RWPE2 (cell line): ENCODE data around the gene MEPE.

Experiments
- ATAC-seq: fragments of 200-7000 bp; cut with Tn5 transposase; 3 replicates; pipeline ENCODE4 v1.9.1; 2021; ENCODE audit warnings: low read depth
- DNase-seq: peaks from one replicate; pipeline ENCODE4 v3.0.0-alpha.2; 2020; ENCODE audit warnings: low spot score
- H3K27ac ChIP-seq: fragments of 450-650 bp; 2 replicates; pipeline ENCODE4 v1.5.1; 2017; ENCODE audit warnings: mild to moderate bottlenecking; ENCODE audit not compliant: poor library complexity, severe bottlenecking
- H3K27me3 ChIP-seq: fragments of 250-450 bp; sonication (Bioruptor Pico); 2 replicates; pipeline ENCODE4 v1.5.1; 2021; ENCODE audit warnings: mild to moderate bottlenecking, moderate library complexity; ENCODE audit not compliant: insufficient read depth, poor library complexity, severe bottlenecking
- H3K36me3 ChIP-seq: fragments of 250-450 bp; sonication (Bioruptor Pico); 2 replicates; pipeline ENCODE4 v1.5.1; 2020; ENCODE audit warnings: low read depth, mild to moderate bottlenecking, moderate library complexity
- H3K4me1 ChIP-seq: fragments of 250-450 bp; sonication (Bioruptor Pico); 2 replicates; pipeline ENCODE4 v1.5.1; 2021; ENCODE audit warnings: mild to moderate bottlenecking, moderate library complexity; ENCODE audit not compliant: insufficient read depth, poor library complexity, severe bottlenecking
- H3K4me3 ChIP-seq: fragments of 250-450 bp; sonication (Bioruptor Pico); 2 replicates; pipeline ENCODE4 v1.5.1; 2021; ENCODE audit warnings: mild to moderate bottlenecking, moderate library complexity; ENCODE audit not compliant: severe bottlenecking
- H3K9me3 ChIP-seq: fragments of 250-450 bp; sonication (Bioruptor Pico); 2 replicates; pipeline ENCODE4 v1.5.1; 2021; ENCODE audit warnings: mild to moderate bottlenecking, moderate library complexity; ENCODE audit not compliant: severe bottlenecking
- TF ChIP-seq, protein P1 (sequence below): fragments of 450-650 bp; IDR thresholded peaks from one replicate; pipeline ENCODE4 v1.5.1; 2017; ENCODE audit warnings: mild to moderate bottlenecking, moderate library complexity; ENCODE audit not compliant: poor library complexity, severe bottlenecking

Gene MEPE

GRCh38 chr4:87838890-87839591 is 6.3 kb downstream of the MEPE start:
- H3K4me3 ChIP-seq, result no peak overlapping the region
- no peaks in the 10 kb centered on the region for H3K27me3 ChIP-seq
- TF ChIP-seq, protein P1, sequence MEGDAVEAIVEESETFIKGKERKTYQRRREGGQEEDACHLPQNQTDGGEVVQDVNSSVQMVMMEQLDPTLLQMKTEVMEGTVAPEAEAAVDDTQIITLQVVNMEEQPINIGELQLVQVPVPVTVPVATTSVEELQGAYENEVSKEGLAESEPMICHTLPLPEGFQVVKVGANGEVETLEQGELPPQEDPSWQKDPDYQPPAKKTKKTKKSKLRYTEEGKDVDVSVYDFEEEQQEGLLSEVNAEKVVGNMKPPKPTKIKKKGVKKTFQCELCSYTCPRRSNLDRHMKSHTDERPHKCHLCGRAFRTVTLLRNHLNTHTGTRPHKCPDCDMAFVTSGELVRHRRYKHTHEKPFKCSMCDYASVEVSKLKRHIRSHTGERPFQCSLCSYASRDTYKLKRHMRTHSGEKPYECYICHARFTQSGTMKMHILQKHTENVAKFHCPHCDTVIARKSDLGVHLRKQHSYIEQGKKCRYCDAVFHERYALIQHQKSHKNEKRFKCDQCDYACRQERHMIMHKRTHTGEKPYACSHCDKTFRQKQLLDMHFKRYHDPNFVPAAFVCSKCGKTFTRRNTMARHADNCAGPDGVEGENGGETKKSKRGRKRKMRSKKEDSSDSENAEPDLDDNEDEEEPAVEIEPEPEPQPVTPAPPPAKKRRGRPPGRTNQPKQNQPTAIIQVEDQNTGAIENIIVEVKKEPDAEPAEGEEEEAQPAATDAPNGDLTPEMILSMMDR, result peak; percentile 82
- peaks cover 1% of the 10 kb centered on the region for H3K4me1 ChIP-seq
- no peaks in the 10 kb centered on the region for H3K36me3 ChIP-seq
- no peaks in the 10 kb centered on the region for H3K9me3 ChIP-seq
- H3K27ac ChIP-seq, result no peak overlapping the region
- DNase-seq, result no peak
- ATAC-seq, result no peak

- DNase-seq (no peak), ATAC-seq (no peak)
- no peaks in the 10 kb centered on the region for H3K9me3 ChIP-seq
- no peak overlapping the region for H3K4me3 ChIP-seq
- H3K27ac ChIP-seq, result no peak overlapping the region
- no peaks in the 10 kb centered on the region for H3K27me3 ChIP-seq
- no peaks in the 10 kb centered on the region for H3K36me3 ChIP-seq
- TF ChIP-seq, protein P1, result peak; percentile 50
- peaks cover 5% of the 10 kb centered on the region for H3K4me1 ChIP-seq
Observed at GRCh38 chr4:87839592-87839946, 6.8 kb downstream of the MEPE start.

GRCh38 chr4:87840149-87840548 is 7.4 kb downstream of the MEPE start:
- Histone ChIP-seq H3K27ac (no peak overlapping the region), H3K36me3 (no peaks in the 10 kb centered on the region), H3K27me3 (no peaks in the 10 kb centered on the region), H3K4me3 (no peak overlapping the region), H3K9me3 (no peaks in the 10 kb centered on the region), H3K4me1 (peaks cover 5% of the 10 kb centered on the region)
- DNase-seq, result no peak
- ATAC-seq, result no peak
- TF ChIP-seq, protein P1, result no peak

- DNase-seq (no peak), ATAC-seq (peak; percentile 93)
- Histone ChIP-seq H3K9me3 (no peaks in the 10 kb centered on the region), H3K27me3 (no peaks in the 10 kb centered on the region), H3K4me3 (no peak overlapping the region), H3K4me1 (peaks cover 7% of the 10 kb centered on the region), H3K36me3 (no peaks in the 10 kb centered on the region), H3K27ac (no peak overlapping the region)
- TF ChIP-seq, protein P1, result no peak
Observed at GRCh38 chr4:87843936-87844335, 11.2 kb downstream of the MEPE start.

DNA sequence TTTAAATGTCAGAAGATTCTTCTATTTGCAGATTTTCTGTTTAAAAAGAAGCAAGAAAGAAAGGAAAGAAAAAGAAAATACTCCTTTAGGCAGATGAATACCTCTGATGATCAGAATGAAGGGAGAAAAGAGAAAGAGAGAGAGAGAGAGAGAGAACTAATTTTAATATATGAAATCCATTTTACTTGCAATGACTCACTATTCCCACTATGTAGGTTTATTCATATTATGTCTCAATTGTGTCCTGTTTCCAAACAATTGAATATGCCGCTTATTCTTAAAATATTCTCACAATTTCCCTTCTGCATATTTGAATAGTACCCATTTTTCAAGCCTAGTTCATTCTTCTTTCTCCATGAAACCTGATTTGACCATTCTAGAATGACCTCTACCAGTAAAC is 11.7 kb downstream of the MEPE start:
- DNase-seq (no peak), ATAC-seq (no peak)
- Histone ChIP-seq H3K27ac (no peak overlapping the region), H3K36me3 (no peaks in the 10 kb centered on the region), H3K27me3 (no peaks in the 10 kb centered on the region), H3K9me3 (no peaks in the 10 kb centered on the region), H3K4me1 (peaks cover 7% of the 10 kb centered on the region), H3K4me3 (no peak overlapping the region)
- TF ChIP-seq, protein P1, result no peak
